NCI-H2171 (cell line): ENCODE measurements around the gene MAGED4.
"Not testable (repeated sequence)": the region's sequence is repeated elsewhere in the genome, so short reads cannot be mapped to it uniquely, and the experiment has no call there.

ENCODE experiments used
- DNase-seq: peaks from one replicate; lab custom pipeline; 2025; lab: John Stamatoyannopoulos, UW

Gene MAGED4

GRCh38 chrX:52184440-52185077 lies at the start of gene MAGED4:
Gene MAGED4, plus strand, starts transcription at chrX:52184888. Its CDS starts 1,035 bp downstream, at chrX:52185923.
- not testable (repeated sequence) for DNase-seq

GRCh38 chrX:52138830-52139544 lies 45.7 kb upstream of the MAGED4 start:
- DNase-seq: no peak

- no peak for DNase-seq
Measured at GRCh38 chrX:52139545-52139895, 45.2 kb upstream of the MAGED4 start.

GRCh38 chrX:52140020-52140419 lies 44.7 kb upstream of the MAGED4 start:
- DNase-seq: no peak

GRCh38 chrX:52150667-52151066 lies 34.0 kb upstream of the MAGED4 start:
- not testable (repeated sequence) for DNase-seq

GRCh38 chrX:52160140-52160539 lies 24.5 kb upstream of the MAGED4 start:
- DNase-seq: not testable (repeated sequence)

- DNase-seq: no peak
Measured at GRCh38 chrX:52166840-52167239, 17.8 kb upstream of the MAGED4 start.

- DNase-seq: not testable (repeated sequence)
Measured at GRCh38 chrX:52171055-52171454, 13.6 kb upstream of the MAGED4 start.

GRCh38 chrX:52185078-52185453 lies 378 bp downstream of the MAGED4 start:
- not testable (repeated sequence) for DNase-seq

GRCh38 chrX:52211405-52211804 lies 26.7 kb downstream of the MAGED4 start:
- DNase-seq: not testable (repeated sequence)

GRCh38 chrX:52213276-52213675 lies 28.6 kb downstream of the MAGED4 start:
- DNase-seq: no peak

GRCh38 chrX:52216541-52216940 lies 31.9 kb downstream of the MAGED4 start:
- DNase-seq: no peak

- no peak for DNase-seq
Measured at GRCh38 chrX:52217494-52218160, 32.9 kb downstream of the MAGED4 start.

- no peak for DNase-seq
Measured at GRCh38 chrX:52220936-52221335, 36.2 kb downstream of the MAGED4 start.
